ENCODE results near the gene GATM. TPM values are rescaled to one million over a fixed set of nuclear protein-coding genes. Genes with fewer than 3 reads are reported as not detected.

GATM gene
- total RNA-seq, 1 donor, result 0.72 TPM

DNA sequence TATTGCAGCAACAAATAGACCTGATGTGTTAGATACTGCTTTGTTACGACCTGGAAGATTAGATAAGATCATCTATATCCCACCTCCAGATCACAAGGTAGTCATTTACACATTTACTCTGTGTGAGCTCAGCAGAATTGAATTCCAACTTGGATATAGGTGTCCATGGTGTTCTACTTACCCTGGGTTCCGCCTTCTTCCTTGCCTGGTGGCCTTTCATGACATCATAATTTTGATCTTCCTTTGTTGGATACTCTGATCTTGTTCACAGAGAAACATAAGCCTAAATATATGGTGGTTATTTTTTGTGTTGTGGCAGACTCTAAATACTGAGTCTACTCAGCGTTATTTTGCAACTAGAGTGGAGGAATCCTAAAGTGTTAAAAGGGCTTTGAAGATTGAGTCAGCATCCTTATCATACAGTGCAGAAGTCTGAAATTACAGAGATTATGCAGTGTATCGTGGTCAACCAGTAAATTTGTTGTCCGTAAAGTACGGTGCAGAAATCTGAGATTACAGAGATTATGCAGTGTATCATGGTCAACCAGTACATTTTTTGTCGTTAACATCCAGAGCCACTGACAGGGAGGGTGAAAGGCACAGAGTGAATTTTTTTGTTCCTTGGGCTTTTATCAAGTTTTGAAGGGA, 39.1 kb upstream of the GATM start:
- TF ChIP-seq, protein P1, sequence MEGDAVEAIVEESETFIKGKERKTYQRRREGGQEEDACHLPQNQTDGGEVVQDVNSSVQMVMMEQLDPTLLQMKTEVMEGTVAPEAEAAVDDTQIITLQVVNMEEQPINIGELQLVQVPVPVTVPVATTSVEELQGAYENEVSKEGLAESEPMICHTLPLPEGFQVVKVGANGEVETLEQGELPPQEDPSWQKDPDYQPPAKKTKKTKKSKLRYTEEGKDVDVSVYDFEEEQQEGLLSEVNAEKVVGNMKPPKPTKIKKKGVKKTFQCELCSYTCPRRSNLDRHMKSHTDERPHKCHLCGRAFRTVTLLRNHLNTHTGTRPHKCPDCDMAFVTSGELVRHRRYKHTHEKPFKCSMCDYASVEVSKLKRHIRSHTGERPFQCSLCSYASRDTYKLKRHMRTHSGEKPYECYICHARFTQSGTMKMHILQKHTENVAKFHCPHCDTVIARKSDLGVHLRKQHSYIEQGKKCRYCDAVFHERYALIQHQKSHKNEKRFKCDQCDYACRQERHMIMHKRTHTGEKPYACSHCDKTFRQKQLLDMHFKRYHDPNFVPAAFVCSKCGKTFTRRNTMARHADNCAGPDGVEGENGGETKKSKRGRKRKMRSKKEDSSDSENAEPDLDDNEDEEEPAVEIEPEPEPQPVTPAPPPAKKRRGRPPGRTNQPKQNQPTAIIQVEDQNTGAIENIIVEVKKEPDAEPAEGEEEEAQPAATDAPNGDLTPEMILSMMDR (IDR thresholded peaks at IDR 0.05; ENCODE audit: extremely low read depth, low read depth, low read length), result no peak
- Histone ChIP-seq H3K4me3 (ENCODE audit: insufficient read depth, low read length) (no peak overlapping the region), H2AFZ (ENCODE audit: low read length) (no peak overlapping the region), H3K27ac (ENCODE audit: low read depth, low read length) (no peak overlapping the region), H3K79me2 (ENCODE audit: insufficient read depth, low read length) (peaks cover 3% of the 10 kb centered on the region), H3K4me2 (ENCODE audit: insufficient read depth, low read length) (no peak overlapping the region), H3K4me1 (ENCODE audit: insufficient read depth, low read length) (no peaks in the 10 kb centered on the region), H3K36me3 (ENCODE audit: insufficient read depth, low read length) (peaks cover 88% of the 10 kb centered on the region), H4K20me1 (ENCODE audit: insufficient read depth, low read length) (peaks cover 9% of the 10 kb centered on the region), H3K27me3 (ENCODE audit: insufficient read depth, low read length) (no peaks in the 10 kb centered on the region), H3K9me3 (ENCODE audit: low read depth, low read length) (no peaks in the 10 kb centered on the region)
- DNase-seq (ENCODE audit: insufficient read length, low spot score, missing footprints), result no peak

DNA sequence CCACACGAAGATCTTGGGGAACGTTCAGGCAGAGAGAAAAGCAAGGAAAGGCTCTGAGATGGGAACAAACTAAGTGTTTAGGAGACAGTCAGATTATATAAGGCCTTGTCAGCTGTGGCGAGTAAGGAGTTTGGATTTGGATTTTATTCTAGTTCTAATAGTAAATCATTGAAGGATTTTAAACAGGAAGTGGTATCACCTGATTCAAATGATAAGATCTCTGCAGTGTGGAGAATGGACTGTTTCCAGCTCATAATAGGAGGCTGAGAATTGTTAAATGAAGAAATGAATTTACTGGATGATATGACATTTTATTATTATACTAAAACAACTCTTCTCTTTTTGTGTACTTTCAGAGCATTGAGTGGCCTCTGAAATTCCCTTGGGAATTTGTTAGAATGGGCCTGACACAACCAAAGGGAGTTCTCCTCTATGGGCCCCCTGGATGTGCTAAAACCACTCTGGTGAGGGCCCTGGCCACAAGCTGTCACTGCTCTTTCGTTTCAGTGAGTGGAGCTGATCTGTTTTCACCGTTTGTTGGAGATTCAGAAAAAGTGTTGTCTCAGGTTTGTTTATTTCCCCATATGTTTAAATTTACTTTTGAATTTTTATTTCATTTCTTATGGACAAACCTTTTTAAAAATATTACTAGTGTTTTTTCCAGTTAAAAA, 36.0 kb upstream of the GATM start:
- no peak for DNase-seq (ENCODE audit: insufficient read length, low spot score, missing footprints)

DNA sequence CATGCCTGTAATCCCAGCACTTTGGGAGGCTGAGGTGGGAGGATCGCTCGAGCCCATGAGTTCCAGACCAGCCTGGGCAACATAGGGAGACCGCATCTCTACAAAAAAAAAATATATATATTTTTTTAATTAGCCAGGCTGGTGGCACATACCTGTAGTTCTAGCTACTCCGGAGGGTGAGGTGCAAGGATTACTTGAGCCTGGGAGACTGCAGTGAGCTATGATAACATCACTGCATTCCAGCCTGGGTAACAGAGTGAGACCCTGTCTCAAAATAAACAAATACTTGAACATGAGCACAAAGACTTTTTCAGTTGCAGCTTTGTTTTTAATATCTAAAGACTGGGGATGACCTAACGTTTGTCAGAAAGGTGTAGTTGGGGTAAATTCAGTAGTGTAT, 31.3 kb upstream of the GATM start:
- peaks cover 84% of the 10 kb centered on the region for H3K36me3 ChIP-seq (ENCODE audit: insufficient read depth, low read length)
- no peak overlapping the region for H3K27ac ChIP-seq (ENCODE audit: low read depth, low read length)
- no peaks in the 10 kb centered on the region for H3K4me1 ChIP-seq (ENCODE audit: insufficient read depth, low read length)
- H3K79me2 ChIP-seq (ENCODE audit: insufficient read depth, low read length), result peaks cover 23% of the 10 kb centered on the region
- TF ChIP-seq, protein P1 (IDR thresholded peaks at IDR 0.05; ENCODE audit: extremely low read depth, low read depth, low read length), result no peak
- no peak overlapping the region for H2AFZ ChIP-seq (ENCODE audit: low read length)
- no peak overlapping the region for H3K4me3 ChIP-seq (ENCODE audit: insufficient read depth, low read length)
- peaks cover 9% of the 10 kb centered on the region for H4K20me1 ChIP-seq (ENCODE audit: insufficient read depth, low read length)
- no peak overlapping the region for H3K4me2 ChIP-seq (ENCODE audit: insufficient read depth, low read length)
- H3K27me3 ChIP-seq (ENCODE audit: insufficient read depth, low read length), result no peaks in the 10 kb centered on the region
- no peak for DNase-seq (ENCODE audit: insufficient read length, low spot score, missing footprints)
- H3K9me3 ChIP-seq (ENCODE audit: low read depth, low read length), result no peaks in the 10 kb centered on the region

More for the DNA sequence above, 36.0 kb upstream of the GATM start:
- no peaks in the 10 kb centered on the region for H3K9me3 ChIP-seq (ENCODE audit: low read depth, low read length)
- H3K27me3 ChIP-seq (ENCODE audit: insufficient read depth, low read length), result no peaks in the 10 kb centered on the region
- no peaks in the 10 kb centered on the region for H3K4me1 ChIP-seq (ENCODE audit: insufficient read depth, low read length)
- peaks cover 3% of the 10 kb centered on the region for H3K79me2 ChIP-seq (ENCODE audit: insufficient read depth, low read length)
- H3K4me3 ChIP-seq (ENCODE audit: insufficient read depth, low read length), result no peak overlapping the region
- TF ChIP-seq, protein P1 (IDR thresholded peaks at IDR 0.05; ENCODE audit: extremely low read depth, low read depth, low read length), result no peak
- no peak overlapping the region for H2AFZ ChIP-seq (ENCODE audit: low read length)
- no peak overlapping the region for H3K27ac ChIP-seq (ENCODE audit: low read depth, low read length)
- H4K20me1 ChIP-seq (ENCODE audit: insufficient read depth, low read length), result peaks cover 9% of the 10 kb centered on the region
- peaks cover 84% of the 10 kb centered on the region for H3K36me3 ChIP-seq (ENCODE audit: insufficient read depth, low read length)
- H3K4me2 ChIP-seq (ENCODE audit: insufficient read depth, low read length), result no peak overlapping the region

DNA sequence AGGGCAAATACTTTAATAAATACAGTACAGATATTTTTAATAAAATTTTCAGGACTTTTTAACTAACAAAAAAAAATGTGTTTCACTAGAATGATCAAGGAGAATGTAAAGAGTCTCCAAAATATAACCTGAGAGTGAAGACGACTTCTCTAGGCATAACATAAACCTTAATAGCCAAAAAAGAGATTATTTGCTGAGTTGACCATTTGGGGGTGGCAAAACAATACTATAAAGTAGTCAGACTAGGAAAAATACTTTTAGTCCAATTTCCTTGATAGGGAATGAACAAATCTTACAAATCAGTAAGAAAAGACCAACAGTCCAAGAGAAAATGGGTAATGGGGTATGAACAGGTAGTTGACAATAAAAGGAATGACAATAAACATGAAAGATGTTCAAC, 29.4 kb upstream of the GATM start:
- no peak overlapping the region for H2AFZ ChIP-seq (ENCODE audit: low read length)
- no peak overlapping the region for H3K4me3 ChIP-seq (ENCODE audit: insufficient read depth, low read length)
- no peaks in the 10 kb centered on the region for H3K27me3 ChIP-seq (ENCODE audit: insufficient read depth, low read length)
- no peak for DNase-seq (ENCODE audit: insufficient read length, low spot score, missing footprints)
- no peak overlapping the region for H3K4me2 ChIP-seq (ENCODE audit: insufficient read depth, low read length)
- no peak overlapping the region for H3K27ac ChIP-seq (ENCODE audit: low read depth, low read length)
- H4K20me1 ChIP-seq (ENCODE audit: insufficient read depth, low read length), result peaks cover 15% of the 10 kb centered on the region
- peaks cover 8% of the 10 kb centered on the region for H3K4me1 ChIP-seq (ENCODE audit: insufficient read depth, low read length)
- H3K9me3 ChIP-seq (ENCODE audit: low read depth, low read length), result no peaks in the 10 kb centered on the region
- TF ChIP-seq, protein P1 (IDR thresholded peaks at IDR 0.05; ENCODE audit: extremely low read depth, low read depth, low read length), result no peak
- H3K36me3 ChIP-seq (ENCODE audit: insufficient read depth, low read length), result peaks cover 66% of the 10 kb centered on the region
- H3K79me2 ChIP-seq (ENCODE audit: insufficient read depth, low read length), result peaks cover 41% of the 10 kb centered on the region
